ENCODE measurements around the gene MOSPD3.

The MOSPD3 gene

GRCh38 chr7:100582041-100582579, 30.2 kb upstream of the MOSPD3 start:
- peaks cover 33 to 60% of the 10 kb centered on the region in 2 donors for H3K36me3 ChIP-seq (replicated peaks in 1 of 2; ENCODE audit: control insufficient read depth in 2 of 2, insufficient read depth in 2 of 2, low read length in 2 of 2)
- H3K9me3 ChIP-seq (replicated peaks in 1 of 2; ENCODE audit: control insufficient read depth in 2 of 2, insufficient read depth in 1 of 2, low read depth in 1 of 2, low read length in 2 of 2): peaks cover 0 to 5% of the 10 kb centered on the region in 2 donors
- H3K23ac ChIP-seq (ENCODE audit: low read depth, low read length, poor library complexity): no peak overlapping the region
- peak overlapping the region; percentile 30 for H3K9ac ChIP-seq (ENCODE audit: low read depth, low read length, poor library complexity)
- no peak overlapping the region for H3K18ac ChIP-seq (ENCODE audit: low read length)
- H2BK15ac ChIP-seq (ENCODE audit: low read length): no peak overlapping the region
- H4K8ac ChIP-seq (ENCODE audit: low read depth, low read length): no peak overlapping the region
- H3K4me2 ChIP-seq (ENCODE audit: insufficient read depth, low read length, poor library complexity, severe bottlenecking): no peak overlapping the region
- H3K4me1 ChIP-seq (ENCODE audit: control insufficient read depth in 2 of 2, insufficient read depth in 1 of 2, low read depth in 1 of 2, low read length in 2 of 2): peaks cover 15 to 19% of the 10 kb centered on the region in 2 donors
- H3K14ac ChIP-seq (ENCODE audit: low read length): no peak overlapping the region
- H3K4ac ChIP-seq (ENCODE audit: low read length): no peak overlapping the region
- no peak overlapping the region for H2AFZ ChIP-seq (ENCODE audit: low read length)
- no peak overlapping the region for H3K27ac ChIP-seq (replicated peaks; ENCODE audit: low read length)
- no peak overlapping the region for H2BK5ac ChIP-seq (ENCODE audit: low read length)
- H4K91ac ChIP-seq (ENCODE audit: low read depth, low read length, poor library complexity): no peak overlapping the region
- H3K79me1 ChIP-seq (ENCODE audit: low read depth, low read length): peaks cover 3% of the 10 kb centered on the region
- WGBS, 2 donors (ENCODE audit: extremely low coverage in 2 of 2, insufficient read length in 2 of 2, insufficient replicate concordance in 1 of 2): no CpG with 5 or more reads among the region's 20 CpGs
- no peak overlapping the region for H2BK12ac ChIP-seq (ENCODE audit: low read length)
- no peak overlapping the region for H3K4me3 ChIP-seq (ENCODE audit: low read length in 2 of 2)
- no peak overlapping the region for H2BK120ac ChIP-seq (ENCODE audit: low read depth, low read length)
- no peak for DNase-seq (ENCODE audit: low spot score)
- no peaks in the 10 kb centered on the region for H3K27me3 ChIP-seq (ENCODE audit: control insufficient read depth in 3 of 3, insufficient read depth in 3 of 3, low read depth in 1 of 3, low read length in 3 of 3)
- H2AK5ac ChIP-seq (ENCODE audit: low read depth, low read length): peak overlapping the region; percentile 32

DNA sequence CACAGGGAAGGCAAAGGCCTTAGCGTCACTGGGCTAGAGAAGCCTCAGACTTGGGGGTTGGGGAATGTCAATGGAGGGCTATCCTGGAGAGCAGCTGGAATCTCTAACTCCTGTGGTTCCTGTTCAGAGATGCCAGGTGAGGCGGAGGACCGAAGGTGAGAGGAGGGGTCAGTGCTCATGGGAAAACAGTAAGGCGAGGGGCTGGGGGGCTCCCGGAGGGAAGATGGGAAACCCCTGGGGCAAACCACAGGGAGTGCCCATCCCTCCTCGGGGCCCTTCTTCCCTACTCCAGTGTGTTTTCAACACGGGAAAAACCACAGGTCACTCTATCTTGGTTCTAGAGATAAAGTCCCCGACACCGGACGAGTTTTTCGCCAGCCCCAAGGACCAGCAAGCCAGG, 29.7 kb upstream of the MOSPD3 start:
- peaks cover 33 to 58% of the 10 kb centered on the region in 2 donors for H3K36me3 ChIP-seq (replicated peaks in 1 of 2; ENCODE audit: control insufficient read depth in 2 of 2, insufficient read depth in 2 of 2, low read length in 2 of 2)
- WGBS, 2 donors (ENCODE audit: extremely low coverage in 2 of 2, insufficient read length in 2 of 2, insufficient replicate concordance in 1 of 2): no CpG with 5 or more reads among the region's 11 CpGs

GRCh38 chr7:100583132-100584053, 28.9 kb upstream of the MOSPD3 start:
- H3K27ac ChIP-seq (replicated peaks; ENCODE audit: low read length): no peak overlapping the region
- H2BK120ac ChIP-seq (ENCODE audit: low read depth, low read length): no peak overlapping the region
- peaks cover 17 to 19% of the 10 kb centered on the region in 2 donors for H3K4me1 ChIP-seq (ENCODE audit: control insufficient read depth in 2 of 2, insufficient read depth in 1 of 2, low read depth in 1 of 2, low read length in 2 of 2)
- no peak overlapping the region for H2AFZ ChIP-seq (ENCODE audit: low read length)
- H2AK5ac ChIP-seq (ENCODE audit: low read depth, low read length): no peak overlapping the region
- H3K9me3 ChIP-seq (replicated peaks in 1 of 2; ENCODE audit: control insufficient read depth in 2 of 2, insufficient read depth in 1 of 2, low read depth in 1 of 2, low read length in 2 of 2): peaks cover 0 to 5% of the 10 kb centered on the region in 2 donors
- no peak overlapping the region for H3K4me2 ChIP-seq (ENCODE audit: insufficient read depth, low read length, poor library complexity, severe bottlenecking)
- H3K4ac ChIP-seq (ENCODE audit: low read length): no peak overlapping the region
- H2BK12ac ChIP-seq (ENCODE audit: low read length): no peak overlapping the region
- H3K18ac ChIP-seq (ENCODE audit: low read length): peak overlapping the region; percentile 70
- H3K79me1 ChIP-seq (ENCODE audit: low read depth, low read length): peaks cover 3% of the 10 kb centered on the region
- no peak overlapping the region for H4K8ac ChIP-seq (ENCODE audit: low read depth, low read length)
- no peak overlapping the region for H3K14ac ChIP-seq (ENCODE audit: low read length)
- H3K27me3 ChIP-seq (ENCODE audit: control insufficient read depth in 3 of 3, insufficient read depth in 3 of 3, low read depth in 1 of 3, low read length in 3 of 3): no peaks in the 10 kb centered on the region
- peak overlapping the region; percentile 32 for H4K91ac ChIP-seq (ENCODE audit: low read depth, low read length, poor library complexity)
- peak overlapping the region in 1 of 2 donors; percentile 14 for H3K4me3 ChIP-seq (ENCODE audit: low read length in 2 of 2)
- no CpG with 5 or more reads among the region's 23 CpGs for WGBS, 2 donors (ENCODE audit: extremely low coverage in 2 of 2, insufficient read length in 2 of 2, insufficient replicate concordance in 1 of 2)
- H3K23ac ChIP-seq (ENCODE audit: low read depth, low read length, poor library complexity): peak overlapping the region; percentile 94
- no peak for DNase-seq (ENCODE audit: low spot score)
- no peak overlapping the region for H2BK5ac ChIP-seq (ENCODE audit: low read length)
- peaks cover 26 to 51% of the 10 kb centered on the region in 2 donors for H3K36me3 ChIP-seq (replicated peaks in 1 of 2; ENCODE audit: control insufficient read depth in 2 of 2, insufficient read depth in 2 of 2, low read length in 2 of 2)
- H2BK15ac ChIP-seq (ENCODE audit: low read length): peak overlapping the region; percentile 20
- H3K9ac ChIP-seq (ENCODE audit: low read depth, low read length, poor library complexity): peak overlapping the region; percentile 50

More for the DNA sequence above, 29.7 kb upstream of the MOSPD3 start:
- no peak overlapping the region for H2BK15ac ChIP-seq (ENCODE audit: low read length)
- H2BK5ac ChIP-seq (ENCODE audit: low read length): no peak overlapping the region
- H4K8ac ChIP-seq (ENCODE audit: low read depth, low read length): no peak overlapping the region
- DNase-seq (ENCODE audit: low spot score): no peak
- H2AFZ ChIP-seq (ENCODE audit: low read length): no peak overlapping the region
- no peak overlapping the region for H3K9ac ChIP-seq (ENCODE audit: low read depth, low read length, poor library complexity)
- H3K27me3 ChIP-seq (ENCODE audit: control insufficient read depth in 3 of 3, insufficient read depth in 3 of 3, low read depth in 1 of 3, low read length in 3 of 3): no peaks in the 10 kb centered on the region
- no peak overlapping the region for H3K27ac ChIP-seq (replicated peaks; ENCODE audit: low read length)
- H3K79me1 ChIP-seq (ENCODE audit: low read depth, low read length): peaks cover 3% of the 10 kb centered on the region
- no peak overlapping the region for H3K4me2 ChIP-seq (ENCODE audit: insufficient read depth, low read length, poor library complexity, severe bottlenecking)
- H3K14ac ChIP-seq (ENCODE audit: low read length): no peak overlapping the region
- H3K4ac ChIP-seq (ENCODE audit: low read length): no peak overlapping the region
- H3K4me3 ChIP-seq (ENCODE audit: low read length in 2 of 2): no peak overlapping the region
- H3K23ac ChIP-seq (ENCODE audit: low read depth, low read length, poor library complexity): no peak overlapping the region
- H3K9me3 ChIP-seq (replicated peaks in 1 of 2; ENCODE audit: control insufficient read depth in 2 of 2, insufficient read depth in 1 of 2, low read depth in 1 of 2, low read length in 2 of 2): peaks cover 0 to 5% of the 10 kb centered on the region in 2 donors
- H3K18ac ChIP-seq (ENCODE audit: low read length): no peak overlapping the region
- no peak overlapping the region for H2BK120ac ChIP-seq (ENCODE audit: low read depth, low read length)
- H2AK5ac ChIP-seq (ENCODE audit: low read depth, low read length): no peak overlapping the region
- H3K4me1 ChIP-seq (ENCODE audit: control insufficient read depth in 2 of 2, insufficient read depth in 1 of 2, low read depth in 1 of 2, low read length in 2 of 2): peaks cover 15 to 19% of the 10 kb centered on the region in 2 donors
- H4K91ac ChIP-seq (ENCODE audit: low read depth, low read length, poor library complexity): no peak overlapping the region
- no peak overlapping the region for H2BK12ac ChIP-seq (ENCODE audit: low read length)

GRCh38 chr7:100584054-100584682, 28.2 kb upstream of the MOSPD3 start:
- Histone ChIP-seq H4K91ac (ENCODE audit: low read depth, low read length, poor library complexity) (peak overlapping the region; percentile 32), H2BK15ac (ENCODE audit: low read length) (peak overlapping the region; percentile 20), H3K9ac (ENCODE audit: low read depth, low read length, poor library complexity) (peak overlapping the region; percentile 56), H3K23ac (ENCODE audit: low read depth, low read length, poor library complexity) (peak overlapping the region; percentile 94), H2AFZ (ENCODE audit: low read length) (no peak overlapping the region), H3K9me3 (replicated peaks in 1 of 2; ENCODE audit: control insufficient read depth in 2 of 2, insufficient read depth in 1 of 2, low read depth in 1 of 2, low read length in 2 of 2) (peaks cover 0 to 5% of the 10 kb centered on the region in 2 donors), H3K4me1 (ENCODE audit: control insufficient read depth in 2 of 2, insufficient read depth in 1 of 2, low read depth in 1 of 2, low read length in 2 of 2) (peaks cover 17 to 19% of the 10 kb centered on the region in 2 donors), H3K27ac (replicated peaks; ENCODE audit: low read length) (no peak overlapping the region), H3K36me3 (replicated peaks in 1 of 2; ENCODE audit: control insufficient read depth in 2 of 2, insufficient read depth in 2 of 2, low read length in 2 of 2) (peaks cover 23 to 44% of the 10 kb centered on the region in 2 donors), H3K14ac (ENCODE audit: low read length) (no peak overlapping the region), H3K27me3 (ENCODE audit: control insufficient read depth in 3 of 3, insufficient read depth in 3 of 3, low read depth in 1 of 3, low read length in 3 of 3) (no peaks in the 10 kb centered on the region), H2BK12ac (ENCODE audit: low read length) (no peak overlapping the region), H3K18ac (ENCODE audit: low read length) (peak overlapping the region; percentile 70), H4K8ac (ENCODE audit: low read depth, low read length) (no peak overlapping the region), H3K4ac (ENCODE audit: low read length) (no peak overlapping the region), H3K4me2 (ENCODE audit: insufficient read depth, low read length, poor library complexity, severe bottlenecking) (peak overlapping the region; percentile 97), H2AK5ac (ENCODE audit: low read depth, low read length) (peak overlapping the region; percentile 8), H2BK120ac (ENCODE audit: low read depth, low read length) (no peak overlapping the region), H2BK5ac (ENCODE audit: low read length) (no peak overlapping the region), H3K79me1 (ENCODE audit: low read depth, low read length) (peaks cover 3% of the 10 kb centered on the region), H3K4me3 (ENCODE audit: low read length in 2 of 2) (peak overlapping the region in 1 of 2 donors; percentile 91)
- no CpG with 5 or more reads among the region's 15 CpGs for WGBS, 2 donors (ENCODE audit: extremely low coverage in 2 of 2, insufficient read length in 2 of 2, insufficient replicate concordance in 1 of 2)
- no peak for DNase-seq (ENCODE audit: low spot score)
